IMR-90 (cell line): Measurements from ENCODE around the gene VSIR.

Source experiments
- CTCF ChIP-seq: conservative IDR thresholded peaks from 2 replicates; pipeline ENCODE4 v1.5.1; 2012; ENCODE audit warnings: mild to moderate bottlenecking, low read depth, low read length, improper control_type of control experiment
- MAFK ChIP-seq: IDR thresholded peaks from 2 replicates; pipeline ENCODE4 v1.6.1; 2012; ENCODE audit warnings: low read depth, low read length, improper control_type of control experiment
- POLR2A ChIP-seq: IDR thresholded peaks from 2 replicates; pipeline ENCODE4 v1.6.1; 2012; ENCODE audit warnings: mild to moderate bottlenecking, low read depth, low read length

GRCh38 chr10:71756311-71757191 is 16.8 kb downstream of the VSIR start:
- no peak for TF ChIP-seq POLR2A
- TF ChIP-seq CTCF = no peak
- no peak for TF ChIP-seq MAFK
